DMS114 treated with DMSO at 0.1 percent for 48 hours (cell line): ENCODE results near the gene TMEM178B.
"Not testable (repeated sequence)": the region's sequence is repeated elsewhere in the genome, so short reads cannot be mapped to it uniquely, and the experiment has no call there.

Source experiments
- DNase-seq: peaks from one replicate; lab custom pipeline; 2025; ENCODE audit not compliant: unreplicated experiment; lab: John Stamatoyannopoulos, UW

Gene TMEM178B

GRCh38 chr7:141073641-141074161 is at the start of gene TMEM178B:
TSS of gene TMEM178B (plus strand) at chr7:141074064.
- no peak for DNase-seq

- DNase-seq, result no peak
These were observed 49.2 kb upstream of the TMEM178B start for GRCh38 chr7:141024668-141025067.

GRCh38 chr7:141027043-141027442 is 46.8 kb upstream of the TMEM178B start:
- DNase-seq, result no peak

GRCh38 chr7:141028767-141029166 is 45.1 kb upstream of the TMEM178B start:
- DNase-seq, result no peak

- DNase-seq, result not testable (repeated sequence)
These were observed 41.1 kb upstream of the TMEM178B start for GRCh38 chr7:141032539-141033323.

GRCh38 chr7:141038100-141038499 is 35.8 kb upstream of the TMEM178B start:
- not testable (repeated sequence) for DNase-seq

GRCh38 chr7:141039376-141039775 is 34.5 kb upstream of the TMEM178B start:
- no peak for DNase-seq

- no peak for DNase-seq
These were observed 31.4 kb upstream of the TMEM178B start for GRCh38 chr7:141042222-141043193.

- no peak for DNase-seq
These were observed 30.2 kb upstream of the TMEM178B start for GRCh38 chr7:141043616-141044015.

GRCh38 chr7:141045126-141045841 is 28.6 kb upstream of the TMEM178B start:
- DNase-seq, result no peak

- DNase-seq, result no peak
These were observed 27.8 kb upstream of the TMEM178B start for GRCh38 chr7:141045842-141046620.

GRCh38 chr7:141053626-141054025 is 20.2 kb upstream of the TMEM178B start:
- DNase-seq, result no peak

- no peak for DNase-seq
These were observed 18.7 kb upstream of the TMEM178B start for GRCh38 chr7:141055146-141055545.

GRCh38 chr7:141057788-141058187 is 16.1 kb upstream of the TMEM178B start:
- no peak for DNase-seq

GRCh38 chr7:141067856-141068255 is 6.0 kb upstream of the TMEM178B start:
- not testable (repeated sequence) for DNase-seq

- DNase-seq, result peak; percentile 76
These were observed 2.5 kb upstream of the TMEM178B start for GRCh38 chr7:141071260-141071854.

- DNase-seq, result no peak
These were observed 1.9 kb upstream of the TMEM178B start for GRCh38 chr7:141071855-141072547.

- DNase-seq, result peak; percentile 77
These were observed 1.2 kb upstream of the TMEM178B start for GRCh38 chr7:141072548-141073172.

- DNase-seq, result peak; percentile 8
These were observed 657 bp upstream of the TMEM178B start for GRCh38 chr7:141073173-141073640.
